HG02759 (cell line): ENCODE results near the gene TJP1.

ENCODE experiments used
- ATAC-seq: cut with Tn5 transposase; IDR thresholded peaks from one replicate; pipeline ENCODE4 v1.9.1; 2021; ENCODE audit warnings: mild to moderate bottlenecking, moderate library complexity; ENCODE audit not compliant: unreplicated experiment

The TJP1 gene

GRCh38 chr15:29822100-29822683 is at the start of gene TJP1:
TSS of gene TJP1 (minus strand) at chr15:29822468. CDS start at chr15:29822028, 440 bp downstream.
- ATAC-seq = peak; percentile 30

DNA sequence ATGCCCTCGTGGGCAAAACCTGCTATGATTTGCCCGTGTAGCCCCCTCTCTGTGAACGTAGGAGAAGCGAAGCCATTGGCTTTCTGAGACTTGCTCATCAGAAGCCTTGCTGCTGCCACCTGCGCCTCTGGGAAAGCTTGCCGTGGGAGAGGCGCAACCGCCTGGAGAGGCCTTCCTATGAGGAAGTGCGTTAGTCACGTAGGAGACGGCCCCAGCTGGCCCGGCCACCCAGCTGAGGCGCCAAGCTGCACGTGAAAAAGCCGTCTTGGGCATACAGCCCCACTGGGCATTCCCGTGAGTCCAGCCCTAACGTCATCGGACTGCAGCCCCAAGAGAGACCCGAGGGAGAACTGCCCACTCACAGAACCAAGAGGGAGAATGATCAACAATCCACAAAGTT is 49.1 kb upstream of the TJP1 start:
- no peak for ATAC-seq

GRCh38 chr15:29870495-29871151 is 48.4 kb upstream of the TJP1 start:
- no peak for ATAC-seq

- ATAC-seq = no peak
Measured at GRCh38 chr15:29867241-29868000, 45.2 kb upstream of the TJP1 start.

- ATAC-seq = no peak
Measured at GRCh38 chr15:29866337-29866736, 44.1 kb upstream of the TJP1 start.

DNA sequence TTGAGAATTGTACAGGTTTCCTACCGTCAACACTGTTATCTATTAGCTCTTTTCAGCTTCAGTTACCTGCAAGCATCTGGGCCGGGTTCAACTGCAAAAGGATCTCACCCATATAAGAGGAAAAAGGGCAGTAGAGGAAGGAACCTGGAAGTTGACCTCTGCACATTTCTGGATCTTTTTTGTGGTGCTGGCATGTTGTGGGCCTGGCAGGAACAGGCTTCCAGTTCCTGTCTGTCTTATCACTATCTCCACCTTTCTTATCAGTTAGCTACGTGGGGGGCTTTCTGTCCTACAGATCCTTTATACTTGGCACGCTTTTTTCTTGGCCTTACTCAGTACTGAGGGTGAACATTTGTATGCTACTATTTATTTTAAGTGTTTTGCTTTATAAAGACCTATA is 42.2 kb upstream of the TJP1 start:
- ATAC-seq = no peak

- no peak for ATAC-seq
Measured at GRCh38 chr15:29863438-29863837, 41.2 kb upstream of the TJP1 start.

DNA sequence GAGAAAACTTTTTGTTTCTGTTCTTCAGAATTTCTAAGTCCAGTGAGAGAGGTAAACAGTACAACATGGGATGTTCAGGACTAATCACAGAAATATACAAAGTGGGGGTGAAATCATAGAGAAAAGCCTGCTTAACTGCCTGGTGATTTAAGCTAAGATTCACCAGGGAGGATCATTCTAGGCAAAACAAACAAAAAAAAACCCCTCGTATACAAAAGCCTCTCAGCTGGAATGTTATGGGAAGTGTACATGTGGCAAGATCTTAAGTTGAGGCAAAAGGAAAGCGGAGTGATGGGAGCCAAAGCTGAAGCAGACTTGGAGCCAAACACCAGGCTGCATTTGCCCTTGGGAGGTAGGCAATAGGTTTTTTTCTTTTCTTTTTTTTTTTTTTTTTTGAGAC is 40.0 kb upstream of the TJP1 start:
- no peak for ATAC-seq

DNA sequence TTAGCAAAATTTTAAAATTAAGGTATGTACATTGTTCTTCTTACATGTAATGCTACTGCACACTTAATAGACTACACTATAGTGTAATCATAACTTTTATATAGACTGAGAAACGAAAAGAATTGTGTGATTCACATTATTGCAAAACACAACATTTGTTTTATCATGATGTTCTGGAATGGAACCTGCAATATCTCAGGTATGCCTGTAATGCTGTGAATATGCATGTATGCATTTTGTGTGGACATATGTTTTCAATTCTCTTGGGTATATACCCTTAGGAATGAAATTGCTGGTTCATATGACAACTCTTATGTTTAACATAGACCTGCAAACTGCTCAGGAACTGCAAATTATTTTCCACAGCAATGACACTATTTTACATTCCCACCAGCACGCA is 38.6 kb upstream of the TJP1 start:
- no peak for ATAC-seq

GRCh38 chr15:29859973-29860715 is 37.9 kb upstream of the TJP1 start:
- ATAC-seq = no peak

DNA sequence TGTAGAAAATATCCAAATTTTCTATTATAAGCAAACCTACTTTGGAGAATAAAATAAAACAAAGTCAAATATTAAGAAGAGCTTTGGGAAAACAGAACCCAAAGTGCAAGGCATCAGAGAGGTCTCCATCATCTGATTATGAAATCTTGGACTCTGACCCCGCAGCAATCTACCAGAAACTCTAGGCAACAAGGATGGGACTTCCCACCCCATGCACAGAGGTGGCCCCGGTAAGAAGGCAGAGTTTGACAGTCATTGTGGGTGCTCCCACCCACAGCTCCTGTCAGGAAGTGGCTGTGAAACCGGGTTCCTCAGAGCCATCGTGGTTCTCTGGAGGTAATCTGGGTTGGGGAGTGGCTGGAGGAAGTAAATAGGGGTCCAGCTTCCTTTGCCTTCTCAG is 37.0 kb upstream of the TJP1 start:
- ATAC-seq = no peak

- ATAC-seq = no peak
Measured at GRCh38 chr15:29857221-29857789, 35.0 kb upstream of the TJP1 start.

DNA sequence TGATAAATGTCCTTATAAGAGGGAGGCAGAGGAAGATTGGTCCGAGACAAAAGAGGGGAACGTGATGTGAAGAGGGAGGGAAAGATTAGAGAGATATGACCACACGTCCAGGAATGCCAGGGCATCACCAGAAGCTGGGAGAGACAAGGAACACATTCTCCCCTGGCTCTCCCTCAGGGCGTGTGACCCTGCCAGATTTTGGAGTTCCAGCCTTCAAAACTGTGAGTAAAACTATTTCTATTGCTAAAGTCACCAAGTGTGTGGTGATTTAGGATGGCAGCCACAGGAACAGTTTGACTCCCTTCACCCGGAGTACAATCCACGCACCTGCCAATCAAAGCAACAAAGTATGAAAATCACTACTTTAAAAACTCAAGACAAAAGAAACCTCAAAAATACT is 32.1 kb upstream of the TJP1 start:
- ATAC-seq = no peak

- no peak for ATAC-seq
Measured at GRCh38 chr15:29853211-29853987, 31.1 kb upstream of the TJP1 start.

DNA sequence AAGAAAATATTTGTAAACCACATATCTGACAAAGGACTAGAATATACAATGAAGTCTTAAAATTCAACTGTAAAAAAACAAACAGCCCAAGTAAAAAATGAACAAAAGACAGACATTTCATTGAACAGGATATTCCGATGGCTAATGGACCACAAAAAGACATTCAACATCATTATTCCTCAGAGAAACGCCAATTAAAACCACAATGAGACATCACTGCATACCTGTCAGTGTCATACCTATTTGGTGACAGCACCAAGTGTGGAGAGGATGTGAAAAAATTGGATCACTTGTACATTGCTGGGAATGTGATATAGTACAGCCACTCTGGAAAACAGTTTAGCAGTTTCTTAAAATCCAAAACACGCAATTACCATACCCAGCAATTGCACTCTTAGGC is 29.9 kb upstream of the TJP1 start:
- ATAC-seq = no peak

GRCh38 chr15:29849716-29850115 is 27.4 kb upstream of the TJP1 start:
- ATAC-seq = no peak

DNA sequence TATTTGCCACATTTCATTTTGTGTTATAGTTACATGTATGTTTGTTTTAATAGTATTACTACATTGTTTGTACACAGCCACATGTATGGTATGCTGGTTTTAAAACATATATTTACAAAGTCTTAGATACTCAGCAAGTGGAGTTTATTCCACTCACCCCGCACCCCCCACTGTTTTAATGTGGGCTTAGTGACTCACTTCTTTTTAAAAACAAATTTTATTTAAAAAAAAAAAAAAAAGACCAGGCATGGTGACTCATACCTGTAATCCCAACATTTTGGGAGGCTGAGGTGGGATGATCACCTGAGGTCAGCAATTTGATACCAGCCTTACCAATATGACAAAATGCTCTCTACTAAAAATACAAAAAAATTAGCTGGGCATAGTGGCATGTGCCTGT is 26.9 kb upstream of the TJP1 start:
- ATAC-seq = no peak

GRCh38 chr15:29844290-29844903 is 22.1 kb upstream of the TJP1 start:
- no peak for ATAC-seq

- no peak for ATAC-seq
Measured at GRCh38 chr15:29842290-29842689, 20.0 kb upstream of the TJP1 start.

DNA sequence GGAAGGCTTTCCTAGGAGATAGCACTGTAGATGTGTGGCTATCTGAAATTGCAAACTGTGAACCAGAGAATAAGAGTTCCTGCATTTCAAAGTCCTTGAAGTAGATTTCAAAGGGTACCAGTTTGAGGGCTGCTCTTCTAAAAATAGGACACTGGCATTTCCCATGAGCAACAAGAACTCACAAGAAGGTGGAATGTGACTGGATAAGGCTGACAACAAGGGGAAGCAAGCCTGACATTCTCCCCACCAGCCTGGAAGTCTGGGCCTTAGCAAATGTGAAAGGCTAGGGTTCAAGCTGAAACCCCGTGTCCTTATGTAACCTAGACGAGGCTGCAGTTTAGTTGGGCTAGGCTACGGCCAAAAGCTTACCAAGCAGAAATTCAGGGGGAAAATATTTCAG is 18.7 kb upstream of the TJP1 start:
- no peak for ATAC-seq
